ENCODE data around the gene PKP4.

The PKP4 gene

DNA sequence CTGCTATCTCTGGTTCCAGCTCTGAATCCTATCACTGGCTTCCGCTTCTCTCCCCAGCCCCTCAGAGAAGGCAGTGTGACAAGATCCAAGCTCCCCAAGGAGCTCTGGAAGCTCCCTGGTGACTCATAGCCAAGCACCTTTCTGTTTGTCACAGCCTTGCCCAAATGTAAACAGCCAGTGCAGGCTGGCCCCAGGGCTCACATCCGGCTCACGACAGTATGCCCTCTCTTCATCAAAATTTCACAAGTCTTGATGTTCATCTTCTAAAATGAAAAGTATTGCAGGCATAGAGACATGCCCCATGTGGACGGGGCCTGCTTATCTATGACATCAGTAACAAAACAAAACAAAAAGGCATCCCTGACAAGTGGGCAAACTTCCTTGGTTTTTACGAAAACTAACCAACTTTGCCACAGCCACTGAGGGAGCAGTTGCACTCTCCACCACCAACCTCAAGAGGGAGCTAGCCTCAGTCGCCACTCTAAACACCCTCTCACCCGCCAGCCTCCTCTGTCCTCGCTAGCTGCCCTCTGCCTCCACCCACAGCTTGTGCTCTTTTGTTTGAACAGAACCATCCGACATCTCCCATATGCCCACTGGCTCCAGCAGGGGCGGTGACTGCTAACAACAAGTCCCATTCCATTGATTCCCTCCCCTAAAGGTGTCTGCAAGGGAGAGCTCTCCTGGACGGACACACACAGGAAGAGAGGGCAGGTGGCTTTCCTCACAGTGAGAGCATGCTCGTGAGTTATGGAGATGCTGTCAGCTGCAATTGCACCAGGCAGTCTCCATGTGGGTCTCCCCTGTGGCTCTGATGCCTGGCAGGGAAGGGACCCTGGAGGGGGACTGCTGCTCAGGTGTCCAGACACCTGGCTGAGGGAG lies 267.4 kb downstream of the PKP4 start:
- DNase-seq, result no peak

DNA sequence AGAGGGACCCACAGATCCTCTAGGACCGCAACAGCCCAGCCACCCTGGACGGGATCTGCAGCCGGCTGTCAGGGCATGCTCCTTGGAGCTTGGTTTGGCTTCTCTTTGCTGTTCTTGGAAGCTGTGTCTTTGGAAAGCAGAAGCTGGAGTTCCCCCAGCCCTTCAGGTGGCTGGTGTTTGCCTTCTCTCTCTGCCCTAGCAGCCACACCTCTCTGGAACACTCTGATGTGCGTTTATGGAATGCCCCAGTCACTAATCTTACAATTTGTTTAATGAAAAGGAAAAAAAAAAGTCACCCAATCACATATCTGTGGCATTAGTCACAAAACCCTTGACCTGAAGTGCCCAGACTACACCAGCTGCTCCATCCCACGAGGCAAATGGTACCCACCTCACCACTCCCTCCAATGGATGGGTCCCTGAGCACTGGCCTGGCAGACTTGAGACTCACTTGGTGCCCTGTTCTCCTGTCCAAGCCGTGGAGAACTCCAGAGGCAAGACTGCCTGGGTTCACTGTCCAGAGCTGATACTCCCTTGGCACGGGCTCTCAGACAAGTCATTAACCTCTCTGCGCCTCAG lies 268.1 kb downstream of the PKP4 start:
- no peak for DNase-seq

DNA sequence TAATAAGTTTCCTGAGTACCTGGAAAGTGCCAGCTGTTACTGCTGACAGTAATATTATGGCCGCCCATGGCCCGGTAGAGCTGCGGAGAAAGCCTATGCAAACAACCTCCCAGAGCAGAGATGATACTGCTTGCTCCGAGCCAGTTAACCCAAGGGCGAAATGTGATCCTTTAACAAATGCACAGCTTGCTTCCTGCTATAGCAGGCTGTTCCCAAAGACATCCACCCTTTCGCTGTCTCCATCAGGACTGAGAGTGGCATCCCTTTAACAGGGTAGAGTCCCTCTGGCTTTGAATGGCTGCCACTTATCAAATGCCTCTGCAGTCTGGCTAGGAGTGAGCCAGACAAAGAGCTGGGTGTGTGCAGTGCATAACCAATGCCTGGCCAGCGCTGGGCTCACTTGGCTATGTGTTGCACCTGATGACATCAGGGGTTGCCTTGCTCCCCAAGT lies 268.7 kb downstream of the PKP4 start:
- DNase-seq, result no peak

DNA sequence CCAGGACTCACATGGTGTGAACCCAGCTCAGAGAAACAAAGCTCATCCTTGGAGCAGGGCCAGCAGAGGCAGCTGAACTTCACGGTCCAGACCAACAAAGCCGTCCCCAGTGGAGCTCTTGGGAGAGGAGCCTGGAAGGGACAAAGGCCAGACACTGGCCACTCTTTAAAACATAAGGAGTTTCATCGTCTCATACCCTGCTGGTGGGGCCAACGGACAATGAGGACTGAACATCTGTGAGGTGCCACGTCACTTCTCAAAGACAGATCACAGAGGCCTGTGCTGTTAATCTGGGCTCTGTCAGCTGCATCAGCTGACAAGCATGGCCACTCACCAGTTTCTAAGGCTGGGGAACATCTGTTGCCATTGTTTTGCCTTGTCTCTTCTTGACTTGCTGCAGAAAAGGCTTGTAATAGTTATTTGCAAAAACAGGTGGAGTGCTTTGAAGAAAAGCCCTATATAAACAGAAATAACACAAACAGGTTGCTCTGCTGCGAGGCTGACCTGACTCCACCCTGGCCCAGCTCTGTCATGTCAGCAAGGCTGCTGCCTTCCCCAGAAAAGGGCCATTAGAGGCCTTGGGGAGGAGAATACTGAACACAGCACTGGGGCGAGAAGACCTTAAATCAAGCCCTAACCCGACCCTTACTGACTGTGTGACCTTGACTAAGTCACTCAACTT lies 270.3 kb downstream of the PKP4 start:
- no peak for DNase-seq

DNA sequence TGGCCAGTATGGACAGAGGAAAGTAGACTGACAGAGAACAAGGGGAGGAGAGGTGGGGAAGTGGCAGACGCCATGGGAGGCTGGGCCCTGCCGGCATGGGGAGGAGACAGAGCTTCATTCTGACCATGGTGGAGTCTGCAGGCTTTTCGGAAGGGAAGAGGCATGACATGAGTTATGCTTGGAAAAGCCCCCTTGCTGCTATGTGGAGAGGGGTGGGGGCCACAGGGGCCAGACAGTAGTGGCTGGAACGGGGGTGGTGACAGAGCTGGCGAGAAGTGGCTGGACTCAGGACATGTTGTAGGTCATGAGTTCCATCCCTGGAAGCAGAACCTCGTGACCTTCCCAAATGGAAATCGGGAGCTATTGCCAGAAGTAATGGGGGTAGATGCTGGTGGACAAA lies 271.7 kb downstream of the PKP4 start:
- no peak for DNase-seq

DNA sequence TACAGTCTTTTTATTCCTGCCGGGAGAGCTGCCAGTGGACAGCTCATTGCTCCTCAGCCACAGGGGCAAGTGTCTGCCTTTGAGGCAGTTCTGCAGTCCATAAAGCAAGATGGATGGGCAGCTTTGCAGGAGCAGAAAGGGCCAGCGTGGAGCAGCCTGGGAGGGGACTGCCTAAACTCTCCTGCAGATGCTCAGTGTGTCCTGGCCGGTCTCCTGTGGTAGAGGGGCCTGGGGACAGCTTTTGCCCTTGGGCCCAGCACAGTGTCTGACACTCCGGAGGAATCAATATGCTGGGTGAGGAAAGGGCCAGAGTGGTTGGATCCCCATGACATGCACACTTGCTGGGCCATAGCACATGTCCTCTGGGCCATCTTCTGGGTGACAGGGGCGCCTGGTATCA lies 272.7 kb downstream of the PKP4 start:
- DNase-seq, result no peak

DNA sequence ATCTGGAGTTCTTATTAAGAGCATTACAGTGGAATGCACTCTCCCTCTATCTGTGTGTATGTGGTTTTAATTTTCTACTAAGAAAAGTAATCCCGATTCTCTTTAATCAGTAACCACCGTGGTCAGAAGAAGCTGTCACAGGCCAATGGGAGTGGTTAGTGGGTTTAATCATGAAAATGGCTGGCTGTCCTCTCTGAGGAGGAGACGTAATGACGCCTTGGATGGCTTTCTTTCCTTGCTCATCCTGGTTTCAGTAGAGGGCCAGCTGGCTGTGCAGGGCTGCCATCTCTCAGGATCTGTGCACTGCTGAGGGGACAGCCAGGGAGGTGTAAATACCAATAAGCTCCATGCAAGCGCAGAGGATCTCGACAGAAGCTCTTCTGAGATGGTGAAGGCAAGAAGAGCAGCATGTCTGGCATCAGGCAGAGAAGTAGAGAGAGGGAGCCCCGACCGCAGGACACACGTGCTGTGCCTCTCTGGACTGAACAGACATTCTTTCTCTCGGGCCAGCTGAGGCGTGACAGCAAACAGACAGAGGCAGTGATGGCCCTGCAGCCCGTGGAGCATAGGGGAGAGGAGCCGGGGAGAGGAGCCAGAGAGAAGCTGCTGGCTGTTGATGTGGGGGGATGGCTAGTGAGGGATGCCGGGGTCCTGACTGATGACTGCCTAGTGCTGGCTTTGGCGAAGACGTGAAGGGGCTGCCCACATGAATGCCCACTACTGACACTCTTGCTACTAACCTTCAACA lies 273.3 kb downstream of the PKP4 start:
- no peak for DNase-seq

DNA sequence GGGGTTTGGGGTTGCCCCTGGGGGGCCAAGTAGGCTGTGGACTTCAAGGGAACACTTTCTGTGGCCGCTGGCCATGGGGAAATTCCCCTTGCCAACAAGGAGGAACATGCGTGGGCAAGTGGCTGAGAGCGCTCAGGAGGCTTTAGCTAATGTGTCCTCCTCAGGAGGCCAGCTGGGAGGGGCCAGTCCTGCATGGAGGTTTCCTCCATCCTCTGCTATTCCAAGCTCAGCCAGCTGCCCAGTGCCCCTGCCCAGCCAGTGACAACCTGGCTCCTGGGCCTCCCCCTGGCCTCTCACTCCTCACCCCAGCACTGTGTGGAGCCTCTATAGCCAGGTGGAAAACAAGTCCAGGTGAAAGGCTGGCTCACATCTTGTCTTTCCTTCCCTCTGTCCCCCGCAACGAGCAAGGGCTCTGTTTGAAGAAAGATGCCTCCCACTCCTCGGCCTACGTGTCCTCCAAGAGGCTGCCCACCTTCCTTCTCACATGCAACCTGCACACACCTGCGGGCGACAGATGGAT lies 273.9 kb downstream of the PKP4 start:
- no peak for DNase-seq

DNA sequence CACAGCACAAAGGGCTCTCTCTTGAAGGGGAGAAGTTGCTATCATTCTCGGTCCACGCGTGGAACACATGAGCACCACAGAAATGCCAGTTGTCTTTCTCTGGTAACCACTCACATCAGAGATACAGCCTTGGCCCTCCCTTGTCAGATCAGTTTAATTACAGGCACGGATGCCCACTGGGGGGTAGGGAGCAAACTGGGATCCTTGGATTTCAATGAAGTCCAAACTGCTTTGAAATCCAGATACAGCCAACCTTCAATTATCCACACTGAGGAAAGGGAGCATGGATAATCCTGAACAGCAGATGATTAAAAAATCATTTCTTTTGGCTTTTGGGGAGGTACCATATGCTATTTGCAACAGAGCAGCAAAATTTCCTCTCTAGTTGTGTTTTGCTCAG lies 274.6 kb downstream of the PKP4 start:
- no peak for DNase-seq

All from central memory CD4-positive, alpha-beta T cell (primary cell).